ENCODE data around the gene CPLX1.

CPLX1 gene

DNA sequence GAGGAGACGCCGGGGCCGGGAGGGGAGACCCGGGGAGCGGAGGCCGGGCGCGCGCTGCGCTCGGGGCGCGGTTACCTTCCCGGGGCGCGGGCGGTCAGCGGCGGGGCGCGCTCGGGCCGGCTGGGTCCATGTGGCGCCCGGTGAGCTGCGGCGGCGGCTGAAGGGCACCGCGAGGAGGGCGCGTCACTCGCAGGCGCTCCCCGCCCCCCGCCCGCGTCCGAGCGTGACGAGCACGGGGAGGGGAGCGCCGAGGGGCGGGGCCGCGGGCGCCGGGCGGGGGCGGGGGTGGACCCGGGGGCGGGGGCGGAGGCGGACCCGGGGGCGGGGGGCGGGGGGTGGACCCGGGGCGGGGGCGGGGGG is at the start of gene CPLX1:
Gene CPLX1, minus strand, starts transcription at position 159 of the 360 bp plus-strand sequence. CDS start 1,607 bp downstream, outside the sequence.
- DNase-seq (ENCODE audit: low read depth in 2 of 3, low spot score in 2 of 3), result no peak

DNA sequence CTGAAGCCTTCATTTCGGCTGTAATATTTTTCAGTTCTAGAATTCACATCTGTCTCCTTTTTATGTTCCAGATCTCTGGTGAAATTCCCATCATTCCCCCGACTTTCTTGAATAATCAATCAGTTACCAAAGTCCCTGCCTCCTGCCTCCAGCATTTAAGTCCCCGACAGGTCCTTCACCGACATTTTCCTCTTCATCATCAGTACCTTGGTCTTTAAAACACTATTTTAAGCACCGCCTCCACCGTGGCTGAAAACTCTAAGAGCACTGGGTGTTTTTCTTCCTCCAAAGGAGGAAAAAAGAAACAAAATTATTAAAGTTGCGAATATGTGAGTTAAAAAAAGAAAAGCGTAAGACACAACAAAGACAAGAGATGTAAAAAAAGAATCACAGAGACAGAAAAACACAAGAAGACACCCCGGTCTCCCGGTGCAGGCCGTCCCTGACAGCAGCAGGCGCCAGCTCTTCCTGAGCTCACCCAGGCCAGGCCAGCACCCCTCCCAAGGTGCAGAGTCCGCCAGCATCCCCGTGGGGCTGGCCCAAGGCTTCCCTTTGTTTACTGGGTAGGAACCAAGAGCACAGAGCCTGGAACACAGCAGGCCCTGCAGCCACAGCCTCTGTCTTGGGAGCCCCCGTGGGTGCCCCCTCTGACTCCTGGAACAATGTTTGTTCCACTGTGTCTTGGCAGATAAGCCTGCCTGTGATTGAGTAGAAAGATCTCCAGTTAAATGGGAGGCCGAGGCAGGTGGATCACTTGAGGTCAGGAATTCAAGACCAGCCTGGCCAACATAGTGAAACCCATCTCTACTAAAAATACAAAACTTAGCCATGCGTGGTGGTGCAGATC is 49.3 kb upstream of the CPLX1 start:
- DNase-seq (ENCODE audit: low read depth in 2 of 3, low spot score in 2 of 3), result no peak

DNA sequence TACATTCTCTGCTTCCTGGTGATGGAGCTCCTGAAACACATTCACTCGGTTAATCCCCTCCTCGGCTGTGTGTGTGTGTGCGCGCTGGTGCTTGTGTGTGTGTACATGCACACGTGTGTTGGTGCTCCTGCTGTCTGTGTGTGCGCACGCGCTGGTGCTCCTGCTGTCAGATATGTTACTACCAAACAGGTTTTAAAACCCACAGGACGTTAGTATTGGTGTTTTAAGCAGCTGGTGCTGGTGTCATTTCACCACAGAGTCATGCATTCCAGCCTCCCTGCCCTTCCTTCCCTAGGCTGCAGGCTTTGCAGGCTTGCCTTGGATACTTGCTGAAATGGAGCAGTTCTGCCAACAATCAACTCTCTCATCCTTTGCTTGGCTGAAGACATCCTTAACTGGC is 48.1 kb upstream of the CPLX1 start:
- no peak for DNase-seq (ENCODE audit: low read depth in 2 of 3, low spot score in 2 of 3)

DNA sequence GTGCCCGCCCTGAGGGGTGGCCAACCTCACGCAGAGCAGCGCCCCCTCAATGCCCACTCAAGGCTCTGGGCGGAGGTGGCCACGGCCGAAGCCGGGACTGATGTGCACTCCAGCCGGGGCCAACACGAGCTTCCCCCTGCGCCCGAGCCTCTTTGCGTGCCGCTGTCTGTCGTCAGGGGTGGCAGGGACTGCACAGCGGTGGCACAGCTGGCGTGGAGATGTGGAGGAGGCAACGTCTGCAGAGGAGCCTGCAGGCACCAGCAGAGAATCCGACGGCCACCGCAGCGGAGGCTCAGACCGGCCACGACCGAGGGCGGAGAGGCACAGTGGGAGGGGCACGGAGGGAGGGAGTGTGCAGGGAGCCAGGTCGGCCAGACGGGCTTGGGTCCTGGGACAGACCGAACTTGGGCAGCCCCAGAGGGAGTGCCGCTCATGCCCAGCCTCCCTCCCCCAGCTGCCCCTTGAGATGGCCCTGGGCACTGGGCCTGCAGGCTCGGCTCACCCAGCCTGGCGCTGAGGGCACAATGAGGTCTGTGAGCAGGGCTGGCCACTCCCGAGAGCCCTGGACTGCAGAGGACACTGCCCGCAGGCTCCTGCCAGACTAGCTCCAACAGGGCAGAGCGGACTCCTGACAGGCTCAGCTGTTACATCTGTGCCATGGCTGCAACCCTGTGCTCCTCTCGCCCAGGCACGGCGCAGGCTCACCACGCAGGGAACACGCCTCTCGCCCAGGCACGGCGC is 46.5 kb upstream of the CPLX1 start:
- no peak for DNase-seq (ENCODE audit: low read depth in 2 of 3, low spot score in 2 of 3)

DNA sequence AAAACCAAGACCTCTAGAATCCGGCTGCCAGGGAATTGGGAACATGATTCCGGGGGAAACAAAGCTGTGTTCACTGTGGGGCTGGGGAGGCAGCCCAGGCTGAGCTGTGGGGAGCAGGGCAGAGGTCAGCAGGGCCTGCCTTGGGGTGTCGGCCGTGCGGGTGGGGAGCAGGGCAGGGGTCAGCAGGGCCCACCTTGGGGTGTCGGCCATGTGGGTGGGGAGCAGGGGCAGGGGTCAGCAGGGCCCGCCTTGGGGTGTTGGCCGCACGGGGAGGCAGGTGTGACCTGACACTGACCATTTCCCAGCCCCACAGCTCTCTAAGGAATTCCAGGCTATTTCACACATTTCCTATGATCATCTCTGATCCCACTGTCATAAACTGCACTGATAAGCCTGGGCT is 45.6 kb upstream of the CPLX1 start:
- no peak for DNase-seq (ENCODE audit: low read depth in 2 of 3, low spot score in 2 of 3)

DNA sequence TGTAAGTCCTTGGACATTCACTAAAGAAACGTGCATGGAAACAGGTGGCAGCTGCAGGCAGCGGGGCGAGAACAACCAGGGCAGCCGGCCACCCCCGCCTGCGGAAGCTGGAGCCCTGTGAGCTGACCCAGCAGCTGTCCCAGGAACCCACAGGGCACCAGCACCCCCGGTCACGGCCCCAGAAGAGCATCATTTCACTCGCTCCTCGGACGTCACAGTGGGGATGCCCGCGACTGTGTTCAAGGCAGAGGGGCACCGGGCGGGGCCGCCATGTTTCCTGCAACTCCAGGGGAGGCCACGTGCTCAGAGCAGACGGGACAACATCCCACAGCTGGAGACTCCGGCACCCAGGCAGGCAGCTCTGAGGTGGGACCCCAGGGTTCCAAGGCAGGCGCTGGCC is 45.0 kb upstream of the CPLX1 start:
- no peak for DNase-seq (ENCODE audit: low read depth in 2 of 3, low spot score in 2 of 3)

DNA sequence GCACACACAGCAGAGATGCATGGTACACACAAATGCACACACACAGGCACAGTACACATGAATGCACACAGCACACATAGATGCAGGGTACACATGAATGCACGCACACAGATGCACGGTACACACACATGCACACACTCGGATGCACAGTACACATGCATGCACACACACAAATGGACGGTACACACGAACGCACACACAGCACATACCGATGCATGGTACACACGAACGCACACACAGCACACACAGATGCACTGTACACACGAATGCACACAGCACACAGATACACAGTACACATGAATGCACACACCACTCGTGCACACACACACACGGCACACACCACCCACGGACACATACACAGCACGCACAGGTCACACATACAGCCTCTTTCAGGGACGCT is 43.8 kb upstream of the CPLX1 start:
- DNase-seq (ENCODE audit: low read depth in 2 of 3, low spot score in 2 of 3), result no peak

DNA sequence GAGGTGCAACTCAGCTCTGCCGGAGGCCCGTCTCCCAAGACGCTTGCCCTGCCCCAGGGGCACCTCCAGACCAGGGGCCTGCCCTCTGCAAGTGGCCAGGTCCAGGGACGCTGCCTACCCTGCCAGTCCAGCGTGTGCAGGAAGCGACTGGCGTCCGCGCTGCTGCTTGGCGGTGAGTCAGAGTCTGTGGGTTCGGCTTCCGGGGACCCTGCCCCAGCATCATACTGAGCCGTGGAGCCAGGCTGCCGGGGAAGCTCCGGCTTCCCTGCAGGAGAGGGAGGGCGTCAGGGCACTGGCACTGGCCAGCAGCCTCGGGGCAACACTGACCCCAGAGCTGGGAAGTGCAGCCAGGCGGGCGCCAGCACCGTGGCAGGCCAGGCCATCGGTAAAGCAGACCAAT is 42.5 kb upstream of the CPLX1 start:
- DNase-seq (ENCODE audit: low read depth in 2 of 3, low spot score in 2 of 3), result no peak

DNA sequence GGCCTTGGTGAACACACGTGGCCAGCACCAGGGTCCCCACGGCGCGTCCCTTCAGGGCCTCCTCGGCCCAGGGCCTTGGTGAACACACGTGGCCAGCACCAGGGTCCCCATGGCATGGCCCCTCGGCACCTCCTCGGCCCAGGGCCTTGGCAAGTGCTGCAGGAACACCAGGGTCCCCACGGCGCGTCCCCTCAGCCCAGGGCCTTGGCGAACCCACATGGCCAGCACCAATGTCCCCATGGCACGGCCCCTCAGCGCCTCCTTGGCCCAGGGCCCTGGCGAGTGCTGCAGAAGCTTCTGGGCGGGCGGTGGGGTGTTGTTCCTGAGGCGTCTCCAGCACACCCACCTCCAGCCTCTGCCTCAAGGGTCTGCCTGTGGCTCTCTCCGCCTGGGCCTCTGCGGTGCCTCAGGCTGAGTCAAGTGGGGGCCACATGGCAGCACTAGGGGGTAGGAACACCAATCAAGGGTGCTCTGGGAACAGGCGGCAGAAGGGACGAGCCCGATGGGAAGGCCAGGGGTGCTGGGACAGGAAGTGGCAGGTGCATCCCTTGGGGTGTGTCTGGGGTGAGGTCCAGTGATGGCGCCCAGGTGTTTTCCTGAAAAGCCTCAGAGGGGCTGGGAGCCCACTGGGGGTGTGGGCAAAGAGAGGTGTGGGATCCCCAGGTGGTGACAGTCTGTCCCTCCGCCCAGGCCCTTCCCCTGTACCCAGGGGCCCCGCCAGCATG is 41.8 kb upstream of the CPLX1 start:
- no peak for DNase-seq (ENCODE audit: low read depth in 2 of 3, low spot score in 2 of 3)

DNA sequence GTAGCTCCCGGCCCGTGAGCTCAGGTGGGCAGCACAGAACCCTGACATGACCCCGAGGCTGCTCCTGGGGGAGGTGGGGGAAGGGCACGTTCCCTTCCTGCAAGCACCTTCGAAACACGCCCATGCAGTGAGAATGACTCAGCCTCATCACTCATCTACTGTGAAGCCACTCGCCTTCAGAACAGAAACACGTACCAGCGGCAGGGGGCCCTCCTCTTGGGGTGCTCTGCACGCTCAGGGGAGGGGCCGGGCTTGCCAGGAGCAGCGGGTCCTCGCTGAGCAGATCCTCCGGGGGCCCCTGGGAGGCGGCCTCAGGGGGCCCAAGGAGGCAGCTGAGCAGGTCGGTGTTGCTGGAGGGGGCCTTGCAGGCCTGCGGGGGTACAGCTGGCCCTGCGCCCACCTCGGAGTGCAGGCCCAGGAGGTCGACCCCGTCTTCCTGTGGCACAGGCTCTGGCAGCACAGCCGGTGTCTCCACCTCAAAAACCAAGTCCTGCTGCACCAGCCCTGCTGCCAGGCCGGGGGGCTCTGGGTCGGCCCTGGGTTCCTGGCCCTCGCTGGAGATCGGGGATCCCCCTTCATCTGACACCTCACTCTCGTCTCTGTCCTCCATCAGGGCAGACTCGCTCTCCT is 40.9 kb upstream of the CPLX1 start:
- DNase-seq (ENCODE audit: low read depth in 2 of 3, low spot score in 2 of 3), result no peak

DNA sequence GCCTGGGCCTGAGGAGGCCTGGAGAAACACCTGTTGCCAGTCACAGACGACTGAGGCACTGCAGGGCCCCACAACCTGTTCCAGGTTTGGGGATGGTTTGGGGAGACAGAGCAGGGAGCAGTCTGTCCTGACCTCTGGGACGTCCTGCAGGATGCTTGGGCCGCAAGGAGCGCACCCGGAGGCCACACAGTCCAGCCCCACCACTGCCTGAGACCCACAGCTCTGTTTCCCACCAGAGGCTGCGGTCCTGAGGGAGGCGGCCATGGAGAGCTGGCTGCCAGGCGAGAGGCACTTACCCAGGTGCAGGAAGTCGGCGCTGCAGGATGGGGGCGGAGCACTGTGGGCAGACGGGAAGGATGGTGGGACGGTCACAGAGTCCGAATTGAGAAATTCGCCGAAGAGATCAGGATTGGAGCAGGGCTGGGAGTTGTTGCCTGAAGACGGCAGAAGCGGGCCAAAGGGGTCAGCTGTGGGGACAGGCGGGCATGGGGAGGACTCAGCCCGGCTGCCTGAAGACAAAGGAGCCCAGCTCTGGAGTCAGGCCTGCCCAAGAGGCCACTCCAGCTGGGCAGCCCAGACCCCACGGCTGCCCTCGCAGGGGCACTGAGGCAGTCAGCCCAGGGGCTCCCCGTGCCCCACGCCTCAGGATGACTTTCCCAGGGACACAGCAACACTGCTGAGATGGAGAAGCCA is 40.3 kb upstream of the CPLX1 start:
- DNase-seq (ENCODE audit: low read depth in 2 of 3, low spot score in 2 of 3), result no peak

DNA sequence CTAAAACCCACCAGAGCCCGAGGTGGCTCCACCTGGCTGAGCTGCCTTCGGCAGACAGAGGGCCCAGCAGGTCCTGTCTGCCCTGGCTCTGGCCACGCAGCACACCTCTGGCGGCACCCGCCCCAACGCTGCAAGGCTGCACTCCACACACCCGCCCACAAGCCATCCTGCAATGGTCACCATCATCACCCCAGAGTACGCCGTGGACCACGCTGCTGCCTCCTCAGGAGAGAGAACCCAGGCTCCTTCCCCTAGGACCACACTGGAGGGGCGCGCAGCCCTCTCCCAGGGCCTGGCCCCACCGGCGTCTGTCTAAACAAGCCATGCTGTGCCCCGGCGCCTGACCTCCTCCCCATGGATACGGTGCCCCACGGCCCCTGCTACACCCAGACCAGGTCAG is 39.6 kb upstream of the CPLX1 start:
- no peak for DNase-seq (ENCODE audit: low read depth in 2 of 3, low spot score in 2 of 3)

DNA sequence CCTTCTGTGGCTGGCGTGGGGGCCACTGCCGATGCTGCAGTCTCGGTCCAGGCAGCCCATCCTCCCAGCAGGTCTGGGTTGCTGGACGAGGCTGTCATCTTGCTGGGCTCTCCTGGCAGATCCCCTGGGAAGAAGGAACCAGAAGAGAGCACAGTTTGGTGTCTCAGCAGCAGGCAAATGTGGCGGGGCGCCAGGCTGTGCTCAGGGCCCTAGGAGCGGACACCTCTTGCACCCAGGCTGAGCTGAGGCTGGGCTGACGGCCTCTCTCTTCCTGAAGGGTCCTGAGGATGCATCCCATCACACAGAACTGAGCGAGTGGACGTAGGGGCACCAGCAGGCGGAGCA is 39.2 kb upstream of the CPLX1 start:
- DNase-seq (ENCODE audit: low read depth in 2 of 3, low spot score in 2 of 3), result no peak

DNA sequence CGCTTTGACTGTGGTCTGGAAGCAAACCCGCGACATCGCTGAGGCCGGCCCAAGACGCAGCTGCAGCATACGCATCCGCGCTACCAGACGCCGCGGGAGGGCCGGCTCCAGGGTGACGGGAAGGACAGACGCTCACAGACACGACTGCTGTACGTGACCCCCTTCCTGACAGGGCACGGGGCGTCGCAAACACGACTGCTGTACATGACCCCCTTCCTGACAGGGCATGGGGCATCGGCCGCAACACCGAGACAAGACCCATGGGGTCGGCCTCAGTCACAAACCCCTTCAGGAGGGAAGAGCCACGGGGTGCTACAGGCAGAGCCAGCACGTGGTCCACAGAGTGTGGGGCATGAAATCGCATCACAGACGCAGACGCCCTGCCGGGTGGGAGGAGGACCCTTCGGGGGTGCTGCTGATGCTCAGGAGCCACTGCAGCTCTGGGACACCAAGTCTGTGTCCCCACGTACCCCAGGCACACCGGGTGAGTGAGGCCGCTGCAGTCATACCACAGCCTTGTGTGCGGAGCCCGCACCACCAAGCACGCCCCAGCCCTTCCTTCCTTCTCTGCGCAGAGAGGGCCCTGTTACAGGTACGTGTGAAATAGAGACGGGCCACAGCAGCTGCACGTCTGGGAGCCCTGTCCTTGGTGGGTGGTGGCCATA is 38.7 kb upstream of the CPLX1 start:
- DNase-seq (ENCODE audit: low read depth in 2 of 3, low spot score in 2 of 3), result no peak

DNA sequence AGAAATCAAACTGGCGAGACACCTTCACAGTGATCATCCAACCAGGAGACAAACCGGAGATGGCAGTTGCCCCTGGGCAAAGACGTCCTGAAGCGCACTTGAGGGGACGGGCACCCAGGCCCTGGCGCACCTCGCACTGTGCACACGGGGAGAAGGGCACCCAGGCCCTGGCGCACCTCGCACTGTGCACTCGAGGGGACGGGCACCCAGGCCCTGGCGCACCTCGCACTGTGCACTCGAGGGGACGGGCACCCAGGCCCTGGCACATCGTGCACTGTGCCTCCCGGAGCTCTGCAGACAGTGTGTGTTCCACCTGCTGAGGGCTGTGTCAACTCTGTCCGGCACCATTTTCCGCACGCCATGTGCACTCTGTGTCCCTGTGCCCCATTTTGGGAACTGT is 34.6 kb upstream of the CPLX1 start:
- no peak for DNase-seq (ENCODE audit: low read depth in 2 of 3, low spot score in 2 of 3)

DNA sequence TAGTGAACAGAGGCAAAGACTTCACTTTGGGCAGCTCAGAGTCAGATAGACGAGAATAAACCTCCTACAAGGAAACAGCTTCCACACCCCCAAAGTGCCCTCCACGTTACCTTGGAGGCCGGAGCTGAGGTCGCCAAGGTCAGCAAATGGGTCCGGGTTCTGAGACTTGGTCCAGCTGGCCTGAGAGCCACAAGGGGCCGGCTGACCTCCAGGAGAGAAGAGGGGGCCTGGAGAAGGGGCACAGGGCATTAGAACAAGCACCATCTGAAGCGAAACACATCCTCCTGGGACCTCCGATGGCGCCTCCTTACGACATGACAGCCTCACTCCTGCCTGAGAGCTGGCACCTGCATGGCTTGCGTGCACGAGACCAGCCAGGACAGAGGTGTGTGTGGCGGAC is 33.6 kb upstream of the CPLX1 start:
- no peak for DNase-seq (ENCODE audit: low read depth in 2 of 3, low spot score in 2 of 3)

DNA sequence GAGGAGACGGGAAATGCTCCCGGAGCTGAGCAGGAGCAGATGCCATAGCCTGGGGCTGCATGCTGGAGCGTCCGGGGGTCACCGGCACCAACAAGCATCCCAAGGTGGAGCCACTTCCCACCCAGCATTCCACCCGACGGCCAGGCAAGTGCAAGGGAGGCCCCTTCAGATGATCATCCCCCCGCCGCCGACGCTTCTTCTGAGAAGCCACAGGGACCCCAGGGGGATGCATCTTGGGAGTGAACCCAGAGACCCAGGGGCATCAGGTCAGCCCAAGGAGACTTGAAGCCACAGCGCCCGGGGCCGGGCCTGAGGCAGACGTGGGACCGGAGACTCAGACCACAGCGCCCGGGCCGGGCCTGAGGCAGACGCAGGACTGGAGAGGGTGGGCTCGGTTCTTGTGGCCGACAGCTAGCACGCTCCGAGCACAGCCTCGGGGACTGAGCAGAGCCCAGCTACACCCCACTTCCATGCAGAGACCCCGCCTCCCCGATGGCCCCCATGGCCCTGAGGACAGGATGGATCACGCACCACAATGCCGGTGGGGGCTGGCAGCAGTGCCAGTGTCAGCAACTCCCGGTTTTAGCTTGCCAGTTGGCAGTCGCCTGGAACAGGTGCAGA is 33.0 kb upstream of the CPLX1 start:
- no peak for DNase-seq (ENCODE audit: low read depth in 2 of 3, low spot score in 2 of 3)

DNA sequence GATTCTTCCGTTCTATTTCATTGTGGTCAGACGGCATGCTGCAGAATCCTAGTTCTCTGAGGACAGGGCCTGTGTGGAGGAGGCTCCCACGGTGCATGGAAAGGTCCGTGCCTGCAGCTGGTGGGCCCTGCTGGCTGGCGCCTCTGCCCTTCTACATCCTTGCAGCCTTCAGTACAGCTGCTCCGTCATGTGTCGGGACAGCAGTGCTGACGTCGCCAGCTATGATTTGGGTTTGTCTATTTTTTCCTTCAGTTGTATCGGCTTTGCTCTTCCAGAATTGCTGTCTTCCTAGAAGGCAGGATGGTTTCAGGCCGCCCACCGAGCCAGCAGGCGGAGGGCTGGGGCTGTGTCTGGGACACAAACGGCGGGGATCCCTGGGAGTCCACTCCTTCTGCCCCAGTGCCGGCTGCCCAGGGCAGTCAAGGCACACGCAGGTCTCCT is 32.1 kb upstream of the CPLX1 start:
- no peak for DNase-seq (ENCODE audit: low read depth in 2 of 3, low spot score in 2 of 3)

DNA sequence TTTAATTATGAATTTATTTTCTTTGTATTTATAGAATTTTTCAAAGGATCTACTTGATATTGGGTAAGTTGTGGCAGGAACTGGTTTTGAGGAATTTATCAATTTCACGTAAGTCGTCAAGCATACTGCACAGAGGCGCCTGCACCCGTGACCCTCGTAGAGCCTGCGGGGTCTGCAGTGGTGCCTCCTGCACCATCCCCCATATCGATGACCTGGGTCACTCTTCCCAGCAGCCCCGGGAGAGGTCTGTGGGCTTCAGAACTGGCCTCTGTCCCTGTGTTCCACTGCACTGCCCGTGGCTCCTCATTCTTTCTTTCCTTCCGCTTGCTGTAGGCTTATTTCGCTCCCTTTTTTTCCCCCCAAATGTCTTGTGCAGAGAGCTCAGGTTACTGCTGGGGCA is 31.5 kb upstream of the CPLX1 start:
- no peak for DNase-seq (ENCODE audit: low read depth in 2 of 3, low spot score in 2 of 3)
